Sigmoid colon (tissue), 4 donors: Measurements from ENCODE around the gene CSF2RB.

ENCODE experiments used
- CTCF ChIP-seq, 4 experiments: fragments of 450-650 bp in 3 of 4; fragments of 200-600 bp in 1 of 4; IDR thresholded peaks; one replicate each; pipeline ENCODE4 v1.5.1; 2016 to 2019; ENCODE audit warnings: antibody characterized with exemption in 4 of 4, mild to moderate bottlenecking in 3 of 4, moderate library complexity in 2 of 4
- EP300 ChIP-seq, 4 donors: sonication (generic); formaldehyde crosslinking; IDR thresholded peaks; one replicate each; pipeline ENCODE4 v1.6.1; 2017; ENCODE audit warnings: antibody characterized with exemption in 4 of 4
- POLR2A ChIP-seq, 2 donors: fragments of 450-650 bp; IDR thresholded peaks; one replicate each; pipeline ENCODE4 v1.6.1; 2016; ENCODE audit warnings: antibody characterized with exemption in 2 of 2, mild to moderate bottlenecking in 2 of 2, moderate library complexity in 2 of 2
- POLR2AphosphoS5 ChIP-seq, 4 donors: sonication (generic); formaldehyde crosslinking; IDR thresholded peaks; one replicate each; pipeline ENCODE4 v1.6.1; 2017; ENCODE audit warnings: antibody characterized with exemption in 4 of 4

GRCh38 chr22:36887162-36887561 lies 26.3 kb upstream of the CSF2RB start:
- TF ChIP-seq CTCF (IDR thresholded peaks at IDR 0.05) (no peak), POLR2A (IDR thresholded peaks at IDR 0.05) (no peak), POLR2AphosphoS5 (IDR thresholded peaks at IDR 0.05) (no peak), EP300 (IDR thresholded peaks at IDR 0.05) (no peak)
